Suprapubic skin (tissue), 4 donors: ENCODE data around the gene PIWIL4. TPM values are rescaled to one million over a fixed set of nuclear protein-coding genes. Genes with fewer than 3 reads are reported as not detected.
A peak's percentile ranks its signal among the peaks of the same experiment; 100 is the strongest.

Experiments
- DNase-seq, 2 donors: peaks; one replicate each; pipeline ENCODE4 v3.0.0-alpha.2; 2019; ENCODE audit warnings: low spot score in 2 of 2
- H3K27ac ChIP-seq: fragments of 200-600 bp; sonication (generic); one replicate; pipeline ENCODE4 v1.5.1; 2019
- H3K27me3 ChIP-seq: fragments of 200-600 bp; sonication (generic); one replicate; pipeline ENCODE4 v1.5.1; 2019
- H3K36me3 ChIP-seq: fragments of 200-600 bp; sonication (generic); one replicate; pipeline ENCODE4 v1.5.1; 2019
- H3K4me1 ChIP-seq: fragments of 200-600 bp; sonication (generic); one replicate; pipeline ENCODE4 v1.5.1; 2019
- H3K4me3 ChIP-seq: fragments of 200-600 bp; sonication (generic); one replicate; pipeline ENCODE4 v1.5.1; 2019; ENCODE audit warnings: mild to moderate bottlenecking
- H3K9me3 ChIP-seq: fragments of 200-600 bp; sonication (generic); one replicate; pipeline ENCODE4 v1.5.1; 2019
- CTCF ChIP-seq, 2 donors: fragments of 200-600 bp in 1 of 2; fragments of 450-650 bp in 1 of 2; sonication (generic) in 1 of 2; IDR thresholded peaks; one replicate each; pipeline ENCODE4 v1.5.1; 2016 to 2019; ENCODE audit warnings: antibody characterized with exemption in 2 of 2, mild to moderate bottlenecking in 1 of 2, moderate library complexity in 1 of 2
- EP300 ChIP-seq: sonication (generic); formaldehyde crosslinking; IDR thresholded peaks from one replicate; pipeline ENCODE4 v1.6.1; 2017; ENCODE audit warnings: antibody characterized with exemption
- POLR2A ChIP-seq, 2 donors: fragments of 450-650 bp; IDR thresholded peaks; one replicate each; pipeline ENCODE4 v1.6.1; 2017; ENCODE audit warnings: antibody characterized with exemption in 2 of 2, mild to moderate bottlenecking in 2 of 2, moderate library complexity in 2 of 2
- POLR2AphosphoS5 ChIP-seq, 3 donors: sonication (generic); formaldehyde crosslinking; IDR thresholded peaks; one replicate each; pipeline ENCODE4 v1.6.1; 2017; ENCODE audit warnings: antibody characterized with exemption in 3 of 3
- WGBS: methylation state at CpG from one replicate; pipeline ENCODE4 v1.1.5; 2018; 5-methylcytosine and 5-hydroxymethylcytosine counted together
- total RNA-seq, 4 donors: library from RNA; depleted of rRNA; stranded (reverse); fragments of >200 nt; gene quantifications; one replicate each; pipeline ENCODE4 v1.1.0, GENCODE V29; 2016

The PIWIL4 gene
- total RNA-seq, 4 donors from 2014 or later, result 0.91 to 2.5 (median 1.8) TPM

- DNase-seq, result no peak
- no peaks in the 10 kb centered on the region for H3K9me3 ChIP-seq
- WGBS, result 66% methylated on average over 6 of the region's 6 CpGs
Observed at GRCh38 chr11:94533696-94534630, 33.2 kb upstream of the PIWIL4 start.

GRCh38 chr11:94536386-94536785 is 30.8 kb upstream of the PIWIL4 start:
- H3K36me3 ChIP-seq, result no peaks in the 10 kb centered on the region
- no peak overlapping the region for H3K27ac ChIP-seq
- peaks cover 14% of the 10 kb centered on the region for H3K4me1 ChIP-seq
- no peak overlapping the region for H3K4me3 ChIP-seq
- H3K27me3 ChIP-seq, result no peaks in the 10 kb centered on the region
- TF ChIP-seq CTCF (IDR thresholded peaks at IDR 0.05) (no peak), POLR2A (IDR thresholded peaks at IDR 0.05) (no peak), EP300 (no peak), POLR2AphosphoS5 (IDR thresholded peaks at IDR 0.05) (no peak)
- no peak for DNase-seq
- no peaks in the 10 kb centered on the region for H3K9me3 ChIP-seq

More at GRCh38 chr11:94533696-94534630, 33.2 kb upstream of the PIWIL4 start:
- Histone ChIP-seq H3K4me3 (no peak overlapping the region), H3K4me1 (peaks cover 14% of the 10 kb centered on the region), H3K27ac (peak overlapping the region; percentile 15), H3K36me3 (no peaks in the 10 kb centered on the region), H3K27me3 (no peaks in the 10 kb centered on the region)
- no peak for TF ChIP-seq POLR2AphosphoS5 (IDR thresholded peaks at IDR 0.05)
- no peak for TF ChIP-seq EP300
- no peak for TF ChIP-seq POLR2A (IDR thresholded peaks at IDR 0.05)
- no peak for TF ChIP-seq CTCF (IDR thresholded peaks at IDR 0.05)

- Histone ChIP-seq H3K27ac (no peak overlapping the region), H3K27me3 (no peaks in the 10 kb centered on the region)
- TF ChIP-seq CTCF (IDR thresholded peaks at IDR 0.05) (no peak), POLR2A (IDR thresholded peaks at IDR 0.05) (no peak), POLR2AphosphoS5 (IDR thresholded peaks at IDR 0.05) (no peak)
Observed at GRCh38 chr11:94537031-94537600, 30.1 kb upstream of the PIWIL4 start.

GRCh38 chr11:94539420-94539819 is 27.7 kb upstream of the PIWIL4 start:
- 71% methylated on average over 1 of the region's 1 CpG for WGBS
- Histone ChIP-seq H3K4me1 (peaks cover 28% of the 10 kb centered on the region), H3K4me3 (no peak overlapping the region), H3K36me3 (no peaks in the 10 kb centered on the region), H3K27ac (no peak overlapping the region), H3K9me3 (no peaks in the 10 kb centered on the region), H3K27me3 (no peaks in the 10 kb centered on the region)
- TF ChIP-seq CTCF (IDR thresholded peaks at IDR 0.05), result no peak
- no peak for TF ChIP-seq EP300
- no peak for TF ChIP-seq POLR2AphosphoS5 (IDR thresholded peaks at IDR 0.05)
- TF ChIP-seq POLR2A (IDR thresholded peaks at IDR 0.05), result no peak
- no peak for DNase-seq

More at GRCh38 chr11:94537031-94537600, 30.1 kb upstream of the PIWIL4 start:
- Histone ChIP-seq H3K9me3 (no peaks in the 10 kb centered on the region), H3K36me3 (no peaks in the 10 kb centered on the region), H3K4me1 (peaks cover 14% of the 10 kb centered on the region), H3K4me3 (no peak overlapping the region)
- 52% methylated on average over 3 of the region's 3 CpGs for WGBS
- DNase-seq, result no peak
